Trophoblast cell (in vitro differentiated cells and primary cell): ENCODE results near the gene EPB41L4B.

Experiments
- DNase-seq, 2 donors: peaks; one replicate each; pipeline ENCODE4 v3.0.0-alpha.2; 2016
- H2AFZ ChIP-seq: 2 replicates; pipeline ENCODE4 v1.6.1; 2013; ENCODE audit warnings: low read length, moderate library complexity, mild to moderate bottlenecking; ENCODE audit not compliant: insufficient read depth, poor library complexity
- H2AK5ac ChIP-seq: 2 replicates; pipeline ENCODE4 v1.6.1; 2013; ENCODE audit warnings: mild to moderate bottlenecking, low read length
- H2BK120ac ChIP-seq: 2 replicates; pipeline ENCODE4 v1.6.1; 2013; ENCODE audit warnings: low read length, mild to moderate bottlenecking, moderate library complexity; ENCODE audit not compliant: insufficient read depth, poor library complexity
- H2BK12ac ChIP-seq: 2 replicates; pipeline ENCODE4 v1.6.1; 2013; ENCODE audit warnings: mild to moderate bottlenecking, low read length, moderate library complexity
- H2BK5ac ChIP-seq: 2 replicates; pipeline ENCODE4 v1.6.1; 2013; ENCODE audit warnings: low read length, low read depth, moderate library complexity, mild to moderate bottlenecking; ENCODE audit not compliant: poor library complexity
- H3K14ac ChIP-seq: 2 replicates; pipeline ENCODE4 v1.6.1; 2013; ENCODE audit warnings: mild to moderate bottlenecking, low read length
- H3K18ac ChIP-seq: 2 replicates; pipeline ENCODE4 v1.6.1; 2013; ENCODE audit warnings: mild to moderate bottlenecking, low read length
- H3K23ac ChIP-seq: 2 replicates; pipeline ENCODE4 v1.6.1; 2013; ENCODE audit warnings: low read length
- H3K27ac ChIP-seq: 2 replicates; pipeline ENCODE4 v1.5.1; 2013; ENCODE audit warnings: low read depth, mild to moderate bottlenecking, inconsistent platforms, low read length, moderate library complexity
- H3K27me3 ChIP-seq: 2 replicates; pipeline ENCODE4 v1.6.1; 2013; ENCODE audit warnings: inconsistent platforms, mild to moderate bottlenecking, low read length, moderate library complexity; ENCODE audit not compliant: insufficient read depth
- H3K36me3 ChIP-seq, 2 experiments: 1 replicate in 1 of 2; 2 replicates in 1 of 2; pipeline ENCODE4 v1.6.1; 2013; ENCODE audit warnings: low read length in 2 of 2, mild to moderate bottlenecking in 2 of 2, moderate library complexity in 1 of 2; ENCODE audit not compliant: insufficient read depth in 2 of 2, control insufficient read depth in 1 of 2
- H3K4ac ChIP-seq: 2 replicates; pipeline ENCODE4 v1.6.1; 2013; ENCODE audit warnings: low read depth, mild to moderate bottlenecking, low read length, moderate library complexity
- H3K4me1 ChIP-seq, 2 experiments: 1 replicate in 1 of 2; 2 replicates in 1 of 2; pipeline ENCODE4 v1.6.1; 2013; ENCODE audit warnings: low read length in 2 of 2, mild to moderate bottlenecking in 2 of 2, moderate library complexity in 1 of 2; ENCODE audit not compliant: insufficient read depth in 2 of 2, control insufficient read depth in 1 of 2
- H3K4me2 ChIP-seq: 2 replicates; pipeline ENCODE4 v1.6.1; 2013; ENCODE audit warnings: inconsistent platforms, mild to moderate bottlenecking, low read length, moderate library complexity
- H3K4me3 ChIP-seq: 2 replicates; pipeline ENCODE4 v1.5.1; 2013; ENCODE audit warnings: mild to moderate bottlenecking, low read depth, low read length, inconsistent platforms
- H3K79me1 ChIP-seq: one replicate; pipeline ENCODE4 v1.6.1; 2013; ENCODE audit warnings: low read length
- H3K79me2 ChIP-seq: 2 replicates; pipeline ENCODE4 v1.6.1; 2013; ENCODE audit warnings: low read length, mild to moderate bottlenecking; ENCODE audit not compliant: control insufficient read depth, insufficient read depth, poor library complexity
- H3K9ac ChIP-seq: 2 replicates; pipeline ENCODE4 v1.6.1; 2013; ENCODE audit warnings: mild to moderate bottlenecking, low read length
- H3K9me3 ChIP-seq: 2 replicates; pipeline ENCODE4 v1.6.1; 2013; ENCODE audit warnings: low read depth, mild to moderate bottlenecking, control low read depth, inconsistent platforms, low read length; ENCODE audit not compliant: insufficient read depth
- H4K12ac ChIP-seq: 2 replicates; pipeline ENCODE4 v1.6.1; 2013; ENCODE audit warnings: low read depth, mild to moderate bottlenecking, low read length, moderate library complexity
- H4K8ac ChIP-seq: 2 replicates; pipeline ENCODE4 v1.6.1; 2013; ENCODE audit warnings: low read depth, mild to moderate bottlenecking, low read length, moderate library complexity
- H4K91ac ChIP-seq: one replicate; pipeline ENCODE4 v1.6.1; 2013; ENCODE audit warnings: low read depth, mild to moderate bottlenecking, low read length, moderate library complexity
- WGBS: extraction: QIAGEN DNeasy Blood & Tissue Kit; methylation state at CpG from one replicate; pipeline ENCODE4 v1.1.7; 2013; ENCODE audit warnings: missing lambda C conversion rate; ENCODE audit not compliant: insufficient read length, insufficient coverage; ENCODE audit errors: extremely low coverage; 5-methylcytosine and 5-hydroxymethylcytosine counted together

Gene EPB41L4B

DNA sequence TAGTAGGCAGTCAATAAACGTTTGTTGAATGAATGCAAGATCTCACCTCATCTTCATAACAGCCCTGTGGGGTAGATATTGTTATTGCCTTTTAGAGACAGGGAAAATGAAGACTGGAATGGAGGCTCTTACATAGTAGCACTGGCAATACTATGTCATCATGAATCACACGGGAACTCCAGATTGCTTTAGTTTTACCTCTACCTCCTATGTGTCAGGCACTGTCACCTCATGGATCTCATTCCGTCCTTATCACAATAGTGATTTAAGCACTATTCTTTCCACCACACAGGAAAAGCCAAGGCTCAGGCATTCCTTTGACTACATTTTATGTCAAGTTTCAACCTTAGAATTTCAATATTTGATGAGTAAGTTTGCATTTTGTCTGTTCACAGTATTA is 2.9 kb upstream of the EPB41L4B start:
- Histone ChIP-seq H3K79me2 (peaks cover 8% of the 10 kb centered on the region), H4K91ac (no peak overlapping the region), H3K23ac (no peak overlapping the region), H3K27me3 (no peaks in the 10 kb centered on the region), H3K4me1 (peaks cover 13 to 18% of the 10 kb centered on the region in 2 experiments), H3K27ac (no peak overlapping the region), H4K12ac (no peak overlapping the region), H3K14ac (no peak overlapping the region), H3K9me3 (no peaks in the 10 kb centered on the region), H3K36me3 (no peaks in the 10 kb centered on the region), H3K4me3 (no peak overlapping the region), H3K4ac (no peak overlapping the region), H3K4me2 (no peak overlapping the region), H3K18ac (no peak overlapping the region), H2BK120ac (no peak overlapping the region), H3K9ac (no peak overlapping the region), H2AK5ac (no peak overlapping the region), H2BK12ac (no peak overlapping the region), H3K79me1 (peaks cover 14% of the 10 kb centered on the region), H2BK5ac (no peak overlapping the region), H4K8ac (no peak overlapping the region), H2AFZ (no peak overlapping the region)
- WGBS, result no CpG with 5 or more reads among the region's 3 CpGs
- DNase-seq, result no peak

GRCh38 chr9:109321727-109322126 is 868 bp upstream of the EPB41L4B start:
- Histone ChIP-seq H2AK5ac (no peak overlapping the region), H3K9ac (no peak overlapping the region), H4K8ac (no peak overlapping the region), H3K4me2 (no peak overlapping the region), H2BK120ac (no peak overlapping the region), H3K14ac (no peak overlapping the region), H3K79me2 (peaks cover 10% of the 10 kb centered on the region), H2BK5ac (no peak overlapping the region), H3K9me3 (no peaks in the 10 kb centered on the region), H3K27ac (no peak overlapping the region), H3K23ac (no peak overlapping the region), H3K4me3 (no peak overlapping the region), H4K12ac (no peak overlapping the region), H2BK12ac (peak overlapping the region; percentile 23), H3K4ac (no peak overlapping the region), H3K79me1 (peaks cover 10% of the 10 kb centered on the region), H3K4me1 (peaks cover 7 to 19% of the 10 kb centered on the region in 2 experiments), H2AFZ (no peak overlapping the region), H4K91ac (no peak overlapping the region), H3K18ac (no peak overlapping the region), H3K36me3 (no peaks in the 10 kb centered on the region), H3K27me3 (no peaks in the 10 kb centered on the region)
- no CpG with 5 or more reads among the region's 5 CpGs for WGBS
- no peak for DNase-seq

GRCh38 chr9:109320331-109320741 is 523 bp downstream of the EPB41L4B start:
- Histone ChIP-seq H3K18ac (no peak overlapping the region), H3K36me3 (no peaks in the 10 kb centered on the region), H4K12ac (no peak overlapping the region), H2AK5ac (no peak overlapping the region), H3K4me2 (peak overlapping the region; percentile 73), H2AFZ (no peak overlapping the region), H4K91ac (no peak overlapping the region), H4K8ac (no peak overlapping the region), H3K27ac (no peak overlapping the region), H3K23ac (no peak overlapping the region), H3K4me3 (peak overlapping the region; percentile 69), H2BK5ac (no peak overlapping the region), H3K9ac (no peak overlapping the region), H3K79me2 (peaks cover 12% of the 10 kb centered on the region), H3K14ac (peak overlapping the region; percentile 41), H2BK120ac (no peak overlapping the region), H3K27me3 (no peaks in the 10 kb centered on the region), H3K4me1 (peaks cover 7 to 19% of the 10 kb centered on the region in 2 experiments), H3K4ac (no peak overlapping the region), H3K9me3 (no peaks in the 10 kb centered on the region), H2BK12ac (no peak overlapping the region), H3K79me1 (peaks cover 10% of the 10 kb centered on the region)
- WGBS, result no CpG with 5 or more reads among the region's 77 CpGs
- DNase-seq, result peak in 1 of 2 donors; percentile 38

GRCh38 chr9:109319626-109320241 is 1.1 kb downstream of the EPB41L4B start:
- H3K79me2 ChIP-seq, result peaks cover 12% of the 10 kb centered on the region
- H3K4me1 ChIP-seq, result peaks cover 7 to 19% of the 10 kb centered on the region in 2 experiments
- no peak overlapping the region for H4K12ac ChIP-seq
- H3K14ac ChIP-seq, result peak overlapping the region; percentile 78
- H3K4me3 ChIP-seq, result peak overlapping the region; percentile 69
- peak overlapping the region; percentile 26 for H2BK120ac ChIP-seq
- H3K27ac ChIP-seq, result no peak overlapping the region
- no peaks in the 10 kb centered on the region for H3K36me3 ChIP-seq
- no peak overlapping the region for H2BK12ac ChIP-seq
- no CpG with 5 or more reads among the region's 42 CpGs for WGBS
- H3K4me2 ChIP-seq, result peak overlapping the region; percentile 73
- H3K27me3 ChIP-seq, result no peaks in the 10 kb centered on the region
- peak overlapping the region; percentile 80 for H4K91ac ChIP-seq
- H2AK5ac ChIP-seq, result no peak overlapping the region
- DNase-seq, result peak in 1 of 2 donors; percentile 18
- no peak overlapping the region for H3K9ac ChIP-seq
- peak overlapping the region; percentile 79 for H4K8ac ChIP-seq
- no peaks in the 10 kb centered on the region for H3K9me3 ChIP-seq
- H3K4ac ChIP-seq, result peak overlapping the region; percentile 93
- H3K18ac ChIP-seq, result peak overlapping the region; percentile 83
- peaks cover 10% of the 10 kb centered on the region for H3K79me1 ChIP-seq
- H3K23ac ChIP-seq, result no peak overlapping the region
- peak overlapping the region; percentile 44 for H2BK5ac ChIP-seq
- peak overlapping the region; percentile 74 for H2AFZ ChIP-seq
